GM19468 (cell line): ENCODE results near the gene EEPD1.
A peak's percentile ranks its signal among the peaks of the same experiment; 100 is the strongest.
"Not testable (repeated sequence)": the region's sequence is repeated elsewhere in the genome, so short reads cannot be mapped to it uniquely, and the experiment has no call there.

ENCODE experiments used
- ATAC-seq: cut with Tn5 transposase; IDR thresholded peaks from one replicate; pipeline ENCODE4 v1.9.1; 2021; ENCODE audit warnings: mild to moderate bottlenecking, moderate library complexity, moderate number of reproducible peaks; ENCODE audit not compliant: unreplicated experiment; ENCODE audit errors: extremely low read depth

Gene EEPD1

GRCh38 chr7:36244429-36244828, 91.4 kb downstream of the EEPD1 start:
- ATAC-seq = no peak

- ATAC-seq = no peak
These were observed 92.7 kb downstream of the EEPD1 start for GRCh38 chr7:36245684-36246299.

GRCh38 chr7:36249091-36249490, 96.0 kb downstream of the EEPD1 start:
- no peak for ATAC-seq

- ATAC-seq = no peak
These were observed 100.6 kb downstream of the EEPD1 start for GRCh38 chr7:36253699-36254098.

GRCh38 chr7:36258510-36259259, 105.6 kb downstream of the EEPD1 start:
- ATAC-seq = not testable (repeated sequence)

- peak; percentile 20 for ATAC-seq
These were observed 107.4 kb downstream of the EEPD1 start for GRCh38 chr7:36260481-36260880.

GRCh38 chr7:36261019-36261754, 108.1 kb downstream of the EEPD1 start:
- ATAC-seq = peak; percentile 26

- ATAC-seq = no peak
These were observed 109.4 kb downstream of the EEPD1 start for GRCh38 chr7:36262309-36263094.

- no peak for ATAC-seq
These were observed 110.0 kb downstream of the EEPD1 start for GRCh38 chr7:36263095-36263484.

- ATAC-seq = no peak
These were observed 111.2 kb downstream of the EEPD1 start for GRCh38 chr7:36264123-36264801.

- ATAC-seq = no peak
These were observed 112.0 kb downstream of the EEPD1 start for GRCh38 chr7:36264913-36265516.

GRCh38 chr7:36265680-36266079, 112.6 kb downstream of the EEPD1 start:
- no peak for ATAC-seq

GRCh38 chr7:36266190-36266589, 113.1 kb downstream of the EEPD1 start:
- no peak for ATAC-seq

GRCh38 chr7:36266683-36267082, 113.6 kb downstream of the EEPD1 start:
- ATAC-seq = no peak

- peak; percentile 9 for ATAC-seq
These were observed 119.1 kb downstream of the EEPD1 start for GRCh38 chr7:36272211-36272566.

- no peak for ATAC-seq
These were observed 119.7 kb downstream of the EEPD1 start for GRCh38 chr7:36272567-36273269.

- no peak for ATAC-seq
These were observed 120.8 kb downstream of the EEPD1 start for GRCh38 chr7:36273836-36274235.

GRCh38 chr7:36275735-36276284, 122.8 kb downstream of the EEPD1 start:
- no peak for ATAC-seq
